Mesodermal cell (in vitro differentiated cells): ENCODE results near the gene ELF4.
A peak's percentile ranks its signal among the peaks of the same experiment; 100 is the strongest.

ENCODE experiments used
- H3K27ac ChIP-seq: 2 replicates; pipeline ENCODE4 v1.7.0; 2013; ENCODE audit warnings: mild to moderate bottlenecking, low read depth, low read length, moderate library complexity; ENCODE audit not compliant: severe bottlenecking
- H3K36me3 ChIP-seq: 2 replicates; pipeline ENCODE4 v1.7.1; 2013; ENCODE audit warnings: mild to moderate bottlenecking, low read length, moderate library complexity; ENCODE audit not compliant: control insufficient read depth, insufficient read depth
- H3K4me1 ChIP-seq: one replicate; pipeline ENCODE4 v1.7.1; 2013; ENCODE audit warnings: mild to moderate bottlenecking, low read length; ENCODE audit not compliant: insufficient read depth, control insufficient read depth, poor library complexity, severe bottlenecking
- H3K4me3 ChIP-seq: 2 replicates; pipeline ENCODE4 v1.7.0; 2013; ENCODE audit warnings: low read length, control low read depth, mild to moderate bottlenecking; ENCODE audit not compliant: insufficient read depth, poor library complexity, severe bottlenecking; ENCODE audit errors: extremely low read depth
- H3K9me3 ChIP-seq: 2 replicates; pipeline ENCODE4 v1.7.1; 2013; ENCODE audit warnings: mild to moderate bottlenecking, low read length, moderate library complexity; ENCODE audit not compliant: control insufficient read depth
- WGBS, 2 experiments: methylation state at CpG; one replicate each; pipeline ENCODE4 v1.1.5; 2013; ENCODE audit warnings: missing lambda C conversion rate in 2 of 2; ENCODE audit not compliant: insufficient coverage in 2 of 2; 5-methylcytosine and 5-hydroxymethylcytosine counted together

The ELF4 gene

GRCh38 chrX:130098210-130098552, 12.1 kb downstream of the ELF4 start:
- H3K9me3 ChIP-seq = no peaks in the 10 kb centered on the region
- H3K27ac ChIP-seq = no peak overlapping the region
- peaks cover 11% of the 10 kb centered on the region for H3K4me1 ChIP-seq
- WGBS, 2 experiments = 60 to 100% methylated on average over 2 to 4 of the region's 5 CpGs
- H3K36me3 ChIP-seq = no peaks in the 10 kb centered on the region
- H3K4me3 ChIP-seq = no peak overlapping the region

- no peaks in the 10 kb centered on the region for H3K9me3 ChIP-seq
- 68 to 77% methylated on average over 3 to 5 of the region's 14 CpGs for WGBS, 2 experiments
- no peak overlapping the region for H3K4me3 ChIP-seq
- no peaks in the 10 kb centered on the region for H3K36me3 ChIP-seq
- no peak overlapping the region for H3K27ac ChIP-seq
- H3K4me1 ChIP-seq = peaks cover 11% of the 10 kb centered on the region
Measured at GRCh38 chrX:130097507-130098209, 12.6 kb downstream of the ELF4 start.

- no CpG with 5 or more reads among the region's 6 CpGs for WGBS, 2 experiments
Measured at GRCh38 chrX:130095249-130096030, 14.9 kb downstream of the ELF4 start.

DNA sequence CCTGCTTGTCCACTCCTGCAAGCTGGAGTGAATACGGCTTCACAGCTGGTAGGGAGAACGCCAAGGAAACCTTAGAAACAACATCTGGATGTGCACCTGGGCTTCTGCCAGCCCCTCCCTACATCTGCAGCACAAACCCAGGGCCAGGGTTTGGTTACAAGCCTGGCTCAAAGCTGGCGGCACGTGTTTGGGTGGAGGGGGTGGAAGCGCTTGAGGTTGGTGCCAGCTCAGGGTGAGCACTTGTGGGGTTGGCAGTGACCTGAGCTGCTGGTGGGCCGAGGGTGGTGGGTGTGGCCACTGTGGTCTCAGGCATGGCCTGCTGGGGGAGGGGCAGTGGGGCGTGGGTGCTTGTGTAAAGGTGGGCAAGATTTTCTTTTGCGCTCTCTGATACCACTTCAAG, 15.6 kb downstream of the ELF4 start:
- H3K36me3 ChIP-seq = no peaks in the 10 kb centered on the region
- H3K9me3 ChIP-seq = no peaks in the 10 kb centered on the region
- WGBS, 2 experiments = 81 to 83% methylated on average over 2 to 3 of the region's 8 CpGs
- H3K27ac ChIP-seq = no peak overlapping the region
- peaks cover 18% of the 10 kb centered on the region for H3K4me1 ChIP-seq
- no peak overlapping the region for H3K4me3 ChIP-seq

More at GRCh38 chrX:130095249-130096030, 14.9 kb downstream of the ELF4 start:
- Histone ChIP-seq H3K27ac (no peak overlapping the region), H3K36me3 (no peaks in the 10 kb centered on the region), H3K4me1 (peaks cover 18% of the 10 kb centered on the region), H3K4me3 (no peak overlapping the region), H3K9me3 (no peaks in the 10 kb centered on the region)

GRCh38 chrX:130093271-130093670, 17.0 kb downstream of the ELF4 start:
- Histone ChIP-seq H3K4me3 (no peak overlapping the region), H3K9me3 (no peaks in the 10 kb centered on the region)
- no CpG with 5 or more reads among the region's 2 CpGs for WGBS, 2 experiments

GRCh38 chrX:130091980-130092522, 18.2 kb downstream of the ELF4 start:
- Histone ChIP-seq H3K36me3 (no peaks in the 10 kb centered on the region), H3K4me3 (no peak overlapping the region), H3K9me3 (no peaks in the 10 kb centered on the region), H3K4me1 (peaks cover 7% of the 10 kb centered on the region), H3K27ac (no peak overlapping the region)
- no CpG with 5 or more reads among the region's 10 CpGs for WGBS, 2 experiments

More at GRCh38 chrX:130093271-130093670, 17.0 kb downstream of the ELF4 start:
- Histone ChIP-seq H3K36me3 (no peaks in the 10 kb centered on the region), H3K4me1 (peaks cover 15% of the 10 kb centered on the region), H3K27ac (no peak overlapping the region)

GRCh38 chrX:130090364-130090763, 19.9 kb downstream of the ELF4 start:
- peaks cover 15% of the 10 kb centered on the region for H3K4me1 ChIP-seq
- no peaks in the 10 kb centered on the region for H3K9me3 ChIP-seq
- no peaks in the 10 kb centered on the region for H3K36me3 ChIP-seq
- no CpG with 5 or more reads among the region's 3 CpGs for WGBS, 2 experiments
- H3K27ac ChIP-seq = no peak overlapping the region
- H3K4me3 ChIP-seq = no peak overlapping the region

- H3K36me3 ChIP-seq = no peaks in the 10 kb centered on the region
- no peaks in the 10 kb centered on the region for H3K9me3 ChIP-seq
- 80 to 91% methylated on average over 1 to 6 of the region's 13 CpGs for WGBS, 2 experiments
- H3K27ac ChIP-seq = no peak overlapping the region
- H3K4me3 ChIP-seq = no peak overlapping the region
- peaks cover 39% of the 10 kb centered on the region for H3K4me1 ChIP-seq
Measured at GRCh38 chrX:130086447-130087206, 23.7 kb downstream of the ELF4 start.

GRCh38 chrX:130085551-130086446, 24.5 kb downstream of the ELF4 start:
- Histone ChIP-seq H3K36me3 (no peaks in the 10 kb centered on the region), H3K27ac (peak overlapping the region; percentile 29), H3K4me1 (peaks cover 39% of the 10 kb centered on the region), H3K4me3 (no peak overlapping the region), H3K9me3 (no peaks in the 10 kb centered on the region)
- WGBS, 2 experiments = 63 to 72% methylated on average over 2 of the region's 11 CpGs
